SK-N-MC (cell line): Measurements from ENCODE around the gene S100A2.

ENCODE experiments used
- EZH2 ChIP-seq: fragments of 200-600 bp; sonication (generic); IDR thresholded peaks from one replicate; pipeline ENCODE4 v1.6.1; 2017; ENCODE audit warnings: antibody characterized with exemption
- FOXP2 ChIP-seq: optimal IDR thresholded peaks from 2 replicates; pipeline ENCODE3; 2011; ENCODE audit warnings: mild to moderate bottlenecking, moderate library complexity; ENCODE audit not compliant: insufficient read depth; ENCODE audit errors: extremely low read length, control extremely low read depth
- POLR2AphosphoS5 ChIP-seq: IDR thresholded peaks from 2 replicates; pipeline ENCODE4 v1.6.1; 2012; ENCODE audit warnings: mild to moderate bottlenecking, low read depth, low read length, borderline replicate concordance

GRCh38 chr1:153525088-153525728, 40.4 kb downstream of the S100A2 start:
- TF ChIP-seq EZH2 (no peak), POLR2AphosphoS5 (no peak), FOXP2 (no peak)
